ENCODE results near the gene DTNA. TPM values are rescaled to one million over a fixed set of nuclear protein-coding genes. Genes with fewer than 3 reads are reported as not detected.
"Not testable (repeated sequence)": the region's sequence is repeated elsewhere in the genome, so short reads cannot be mapped to it uniquely, and the experiment has no call there.

DTNA gene
- 140 TPM for total RNA-seq
- long read RNA-seq, full-length matches to known transcripts = 23 of 153 reads
- long read RNA-seq, partial matches to known transcripts = 21 of 153 reads
- long read RNA-seq, other reads (novel, unspliced or antisense) = 109 of 153 reads

DNA sequence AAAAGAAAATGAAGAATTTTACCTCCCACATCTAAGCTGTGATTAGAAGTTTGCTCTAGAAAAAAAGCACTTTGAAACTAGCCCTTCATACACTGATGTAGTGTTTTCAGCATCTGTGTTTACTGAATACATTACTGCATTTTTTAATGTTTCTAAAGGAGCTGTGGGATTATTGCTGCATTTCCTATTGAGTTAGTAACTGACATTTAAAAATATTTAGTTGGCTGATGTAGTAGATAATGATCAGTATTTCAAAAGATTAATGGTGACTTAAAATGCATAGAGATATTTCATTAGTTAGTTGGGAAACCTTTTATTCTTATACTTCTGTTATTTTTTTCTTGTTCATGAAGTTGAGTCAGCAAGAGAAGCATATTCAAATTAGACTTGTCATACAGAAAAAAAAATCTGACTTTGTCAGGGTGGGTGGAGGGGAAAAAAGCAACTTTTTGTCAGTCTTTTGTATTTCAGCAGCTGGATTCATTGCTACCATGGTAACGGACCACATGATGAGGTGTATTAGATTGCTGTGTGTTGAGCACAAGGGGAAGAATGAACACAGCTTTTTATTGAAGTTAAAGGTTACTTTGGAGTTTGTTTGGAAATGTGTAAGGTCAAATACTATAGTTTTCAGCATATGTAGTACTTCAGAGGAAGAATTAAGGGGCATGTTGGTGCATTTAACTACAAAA is at the start of gene DTNA:
DTNA (plus strand) TSS at position 549 of the 692 bp plus-strand sequence. CDS start 45,679 bp downstream, outside the sequence.
- ATAC-seq (peak; percentile 73), DNase-seq (no peak)
- intact Hi-C loops (cut with micrococcal nuclease) = loop anchor here (10.0 kb wide), 1 partner anchor 75 kb away; no protein-coding TSS in a partner anchor

DNA sequence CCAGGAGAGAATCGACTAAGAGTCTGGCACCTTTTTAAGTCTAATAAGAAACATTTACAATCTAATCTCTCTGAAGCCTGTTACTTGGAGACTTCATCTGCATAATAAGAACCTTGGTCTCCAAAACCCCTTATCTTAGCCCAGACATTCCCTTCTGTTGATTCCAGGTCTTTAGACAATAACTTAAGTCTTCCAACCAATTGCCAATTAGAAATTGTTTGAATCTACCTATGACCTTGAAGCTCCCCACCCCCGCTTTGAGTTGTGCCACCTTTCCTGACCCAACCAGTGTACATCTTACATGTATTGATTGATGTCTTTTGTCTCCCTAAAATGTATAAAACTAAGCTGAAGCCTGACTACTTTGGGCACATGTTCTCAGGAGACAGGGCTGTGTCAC is 49.5 kb upstream of the DTNA start:
- DNase-seq (no peak), ATAC-seq (no peak)
- intact Hi-C loops (cut with micrococcal nuclease) = no loop called here

DNA sequence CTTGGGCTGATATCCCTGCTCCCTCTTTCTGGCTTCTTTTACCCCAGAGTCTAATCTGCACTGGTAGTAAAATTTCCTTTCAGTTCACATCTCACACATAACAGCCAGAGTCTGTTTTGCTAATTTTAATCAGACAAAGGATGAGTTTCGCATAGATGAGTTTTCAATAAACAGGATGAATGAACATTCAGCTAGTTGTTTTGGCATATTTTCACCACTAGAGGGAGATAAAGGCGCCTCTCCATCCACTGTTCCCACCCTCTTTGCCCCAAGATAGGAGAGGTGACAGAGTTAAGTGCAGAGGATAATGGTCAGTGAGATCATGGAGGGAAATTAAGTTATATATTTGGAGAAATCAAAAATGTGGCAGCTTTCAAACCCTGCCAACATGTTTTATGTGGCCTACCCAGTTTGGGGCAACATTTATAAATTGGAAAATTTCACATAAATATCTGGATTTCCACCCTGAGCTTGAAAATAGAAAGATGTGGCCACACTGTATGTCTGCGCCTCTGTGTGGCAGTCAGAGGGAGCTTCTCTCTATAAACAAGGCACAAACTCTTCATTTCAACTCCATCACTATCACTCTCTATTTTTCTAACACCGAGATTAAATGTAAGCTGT is 48.5 kb upstream of the DTNA start:
- intact Hi-C loops (cut with micrococcal nuclease) = no loop called here
- ATAC-seq = peak; percentile 55
- no peak for DNase-seq

DNA sequence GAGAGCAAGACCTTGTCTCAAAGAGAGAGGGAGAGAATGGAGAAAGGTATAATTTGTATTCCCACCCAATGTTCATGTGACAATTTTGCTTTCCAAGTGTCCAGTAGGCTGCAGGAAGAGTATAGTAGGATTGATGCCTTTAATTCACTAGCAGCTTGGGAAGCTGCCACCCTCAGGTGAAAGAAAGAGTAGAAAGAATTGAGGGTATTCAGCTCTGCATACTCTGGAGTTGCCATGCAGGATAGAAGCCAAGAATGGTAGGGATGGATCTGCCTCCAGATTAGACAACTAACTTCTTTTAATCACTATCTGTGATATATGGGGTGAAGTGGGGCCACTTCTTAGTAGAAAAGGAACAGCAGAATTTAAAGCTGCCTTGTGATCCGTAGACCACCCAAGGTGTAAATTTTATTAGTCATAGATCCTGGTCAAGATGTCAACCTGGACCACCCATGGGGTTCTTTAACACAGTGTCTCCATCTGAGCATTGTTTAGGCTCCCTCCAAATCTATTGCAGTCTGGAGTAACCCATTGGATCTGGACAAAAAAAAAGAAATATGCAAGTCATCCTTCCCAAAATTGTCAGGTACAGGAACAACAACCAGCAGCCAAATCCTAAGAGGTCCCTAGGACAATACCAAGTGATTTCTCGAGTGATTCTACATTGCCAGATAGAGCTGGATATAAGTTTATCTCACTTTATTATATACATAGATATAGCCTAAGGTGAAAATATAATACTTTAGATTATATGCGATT is 33.1 kb upstream of the DTNA start:
- intact Hi-C loops (cut with micrococcal nuclease) = no loop called here
- DNase-seq (no peak), ATAC-seq (no peak)

DNA sequence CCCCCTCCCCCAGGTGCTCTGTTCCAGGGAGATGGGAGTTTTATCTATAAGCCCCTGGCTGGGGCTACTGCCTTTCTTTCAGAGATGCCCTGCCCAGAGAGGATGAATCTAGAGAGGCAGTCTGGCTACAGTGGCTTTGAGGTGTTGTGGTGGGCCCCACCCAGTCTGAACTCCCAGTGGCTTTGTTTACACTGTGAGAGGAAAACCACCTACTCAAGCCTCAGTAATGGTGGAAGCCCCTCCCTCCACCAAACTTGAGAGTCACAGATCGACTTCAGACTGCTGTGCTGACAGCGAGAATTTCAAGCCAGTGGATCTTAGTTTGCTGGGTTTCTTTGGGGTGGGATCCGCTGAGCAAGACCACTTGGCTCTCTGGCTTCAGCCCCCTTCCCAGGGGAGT is 20.3 kb upstream of the DTNA start:
- DNase-seq; intact Hi-C loops (cut with micrococcal nuclease); ATAC-seq: not testable (repeated sequence)

DNA sequence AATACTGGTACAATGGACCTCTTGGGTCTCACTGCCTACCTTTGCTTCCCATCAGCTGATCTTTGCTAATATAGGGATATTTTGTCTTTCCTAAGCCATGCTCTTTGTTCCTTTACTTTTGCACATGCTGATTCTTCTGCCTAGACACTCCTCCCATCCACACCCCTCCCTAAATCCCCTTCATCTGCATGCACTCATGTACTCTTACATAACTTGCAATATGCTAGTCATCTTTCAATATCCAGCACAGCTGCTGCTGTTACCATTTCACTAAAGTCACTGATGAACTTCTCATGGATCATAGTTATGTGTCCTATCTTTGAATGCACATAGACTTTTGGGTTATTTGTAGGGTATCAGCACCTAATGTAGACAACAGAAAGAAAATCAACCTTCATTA is 18.5 kb upstream of the DTNA start:
- ATAC-seq = peak; percentile 34
- DNase-seq = no peak
- intact Hi-C loops (cut with micrococcal nuclease) = no loop called here

DNA sequence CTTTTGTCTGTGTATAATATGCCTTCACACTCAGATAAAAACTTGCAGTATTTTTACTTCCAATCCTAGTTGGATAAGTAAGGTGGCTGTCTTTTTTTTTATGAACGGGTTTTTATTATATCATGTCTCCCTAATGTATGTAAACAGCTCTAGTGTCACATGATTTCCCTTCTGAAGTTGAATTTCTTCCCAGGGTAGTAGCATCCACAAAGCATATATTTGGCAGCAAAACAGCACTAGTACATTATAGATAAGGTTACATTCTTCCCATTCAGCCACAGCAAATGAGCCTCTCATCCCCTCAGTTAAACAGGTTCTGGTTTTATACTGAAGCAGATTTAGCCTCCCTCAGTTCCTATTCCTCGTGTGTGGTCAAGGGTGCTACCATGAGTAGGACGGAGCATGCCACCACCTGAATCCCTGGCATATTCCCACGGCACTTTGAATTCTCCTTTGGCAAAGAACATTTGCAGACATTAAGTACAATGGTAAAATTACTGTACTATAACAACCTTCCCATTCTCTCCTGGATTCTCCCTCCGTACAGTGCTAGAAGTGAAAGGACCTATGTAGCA is 15.4 kb upstream of the DTNA start:
- ATAC-seq (peak; percentile 68), DNase-seq (no peak)
- intact Hi-C loops (cut with micrococcal nuclease) = no loop called here

DNA sequence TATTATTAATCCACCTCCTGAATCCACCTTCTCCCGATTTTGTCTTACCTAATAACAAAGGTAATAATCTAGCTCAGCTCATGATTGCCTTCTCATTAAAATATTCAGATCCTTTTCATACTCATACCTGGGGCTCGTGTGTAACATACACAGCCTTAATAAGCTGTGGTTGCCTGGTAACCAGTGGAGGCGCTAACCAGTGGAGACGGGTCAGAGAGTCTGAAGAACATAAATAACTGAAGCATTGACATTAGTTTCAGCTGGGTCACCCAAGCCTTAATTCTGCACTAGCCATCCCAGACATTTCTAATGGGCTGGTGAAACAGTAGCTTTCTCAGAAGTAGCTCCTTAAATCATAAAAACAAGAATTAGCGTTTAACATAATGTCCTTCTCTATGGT is 14.8 kb upstream of the DTNA start:
- DNase-seq (no peak), ATAC-seq (peak; percentile 66)

DNA sequence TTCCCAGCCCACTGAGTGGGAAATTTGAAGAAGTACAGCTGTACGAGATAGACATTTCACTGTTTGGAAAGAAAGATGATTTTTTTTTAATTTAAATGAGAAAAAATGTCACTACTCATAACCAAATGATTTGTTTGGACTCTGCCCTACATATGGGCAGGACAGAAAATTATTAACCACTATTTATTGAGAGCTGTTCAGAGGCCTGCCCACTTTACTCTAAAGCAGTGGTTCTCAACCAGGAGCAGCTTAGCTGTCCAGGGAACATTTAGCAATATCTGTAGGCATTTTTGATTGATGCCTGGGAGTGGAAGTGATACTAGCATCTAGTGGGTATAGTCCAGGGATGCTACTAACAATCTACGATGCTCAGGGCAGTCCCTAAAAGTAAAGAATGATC is 13.4 kb upstream of the DTNA start:
- intact Hi-C loops (cut with micrococcal nuclease) = no loop called here
- DNase-seq (no peak), ATAC-seq (no peak)

More for the DNA sequence above, 14.8 kb upstream of the DTNA start:
- intact Hi-C loops (cut with micrococcal nuclease) = no loop called here

DNA sequence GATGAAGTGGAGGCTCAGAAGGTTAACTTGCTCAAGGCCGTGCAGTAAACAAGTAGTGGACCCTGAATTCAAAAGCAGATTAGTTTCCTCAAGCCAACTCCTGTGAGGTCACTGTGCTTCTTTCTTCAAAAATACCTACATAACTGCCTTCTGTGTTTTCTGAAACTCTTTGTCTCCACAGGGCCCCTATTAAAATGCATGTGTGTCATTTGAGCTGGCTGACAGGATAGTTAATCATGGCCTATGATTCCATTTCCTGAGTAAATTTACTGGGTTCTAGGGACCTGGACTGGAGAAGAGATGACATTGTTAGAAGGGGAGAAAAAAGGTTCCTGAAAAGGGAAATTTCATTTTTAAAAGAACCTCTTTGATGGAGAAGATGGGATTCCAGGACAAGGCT is 12.9 kb upstream of the DTNA start:
- intact Hi-C loops (cut with micrococcal nuclease) = no loop called here
- no peak for DNase-seq

DNA sequence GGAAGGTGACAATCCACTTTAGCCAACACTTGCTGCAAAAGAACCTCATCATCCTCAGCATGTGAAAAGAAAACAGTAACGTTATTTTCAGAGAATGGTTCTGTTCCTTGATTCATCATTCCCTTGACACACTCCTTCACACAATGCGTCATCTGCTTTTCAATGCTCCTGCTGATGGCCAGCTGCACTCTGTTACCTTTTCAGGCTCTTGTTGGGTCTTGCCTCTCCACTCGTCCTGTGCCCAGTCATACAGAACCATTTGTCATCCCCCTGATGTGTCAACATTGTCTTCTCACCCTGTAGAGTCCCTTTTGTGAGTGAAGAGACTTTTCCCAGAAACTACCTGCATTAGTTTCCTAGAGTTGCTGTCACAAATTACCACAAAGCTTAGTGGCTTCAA is 12.2 kb upstream of the DTNA start:
- ATAC-seq (no peak), DNase-seq (no peak)
- intact Hi-C loops (cut with micrococcal nuclease) = no loop called here

More for the DNA sequence above, 12.9 kb upstream of the DTNA start:
- no peak for ATAC-seq

DNA sequence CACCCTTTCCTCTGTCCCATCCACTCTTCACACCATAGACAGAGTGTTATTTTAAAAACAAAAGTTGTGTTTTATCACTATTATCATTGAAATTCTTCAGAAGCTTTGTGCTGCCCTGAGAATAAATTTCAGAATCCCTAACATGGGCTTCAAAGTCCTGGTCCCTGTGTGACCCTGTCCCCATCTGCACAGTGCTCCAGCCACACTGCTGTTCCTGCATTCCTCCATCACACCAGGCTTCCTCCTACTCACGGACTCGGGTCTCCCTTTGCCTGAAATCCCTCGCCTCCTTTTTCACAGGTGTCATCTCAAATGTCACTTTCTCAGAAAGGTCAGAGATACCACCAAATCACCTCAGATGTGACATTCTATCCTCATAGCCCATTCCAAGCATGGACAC is 8.2 kb upstream of the DTNA start:
- DNase-seq (no peak), ATAC-seq (peak; percentile 34)
- intact Hi-C loops (cut with micrococcal nuclease) = loop anchor here (10.0 kb wide), 1 partner anchor 83 kb away; no protein-coding TSS in a partner anchor

DNA sequence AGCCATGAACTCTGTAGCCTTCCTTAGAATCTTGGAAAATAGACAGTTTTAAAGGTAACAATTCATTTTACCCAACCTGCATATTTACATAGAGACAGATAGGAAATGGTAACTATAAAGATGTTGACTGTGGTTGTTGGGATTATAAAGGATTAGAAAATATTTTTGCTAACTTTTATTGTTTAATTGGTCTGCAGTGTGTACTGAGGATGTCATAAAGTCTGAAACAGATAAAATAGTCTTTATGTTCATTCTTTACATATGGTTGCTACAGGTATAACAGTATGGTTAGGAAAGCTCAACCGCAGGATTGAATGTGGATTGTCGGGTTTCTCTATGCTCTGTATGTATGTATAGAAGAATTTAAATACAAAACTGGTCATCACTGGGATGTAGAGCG is 7.3 kb upstream of the DTNA start:
- DNase-seq = no peak
- ATAC-seq = no peak
- intact Hi-C loops (cut with micrococcal nuclease) = loop anchor here (10.0 kb wide), 1 partner anchor 82 kb away; no protein-coding TSS in a partner anchor

DNA sequence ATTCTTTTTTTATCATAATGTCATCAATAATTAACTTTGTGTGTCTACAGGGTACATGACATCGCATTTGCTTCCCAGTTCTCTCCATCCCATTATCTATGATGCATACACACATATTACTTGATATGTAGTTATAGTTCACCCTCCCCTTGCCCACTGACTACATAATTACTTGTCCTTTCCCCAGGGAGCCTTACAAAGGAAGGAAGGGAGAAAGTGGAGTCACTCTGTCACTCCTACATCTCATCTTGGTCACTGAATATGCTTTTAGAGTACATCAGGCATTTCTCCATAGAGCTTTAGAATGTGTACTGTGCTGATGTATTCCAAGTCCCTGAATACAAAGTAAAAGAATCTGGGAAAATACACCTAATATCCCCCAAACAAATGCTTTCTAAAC is 6.0 kb upstream of the DTNA start:
- no peak for DNase-seq
- intact Hi-C loops (cut with micrococcal nuclease) = loop anchor here (10.0 kb wide), 1 partner anchor 81 kb away; no protein-coding TSS in a partner anchor
- ATAC-seq = no peak

DNA sequence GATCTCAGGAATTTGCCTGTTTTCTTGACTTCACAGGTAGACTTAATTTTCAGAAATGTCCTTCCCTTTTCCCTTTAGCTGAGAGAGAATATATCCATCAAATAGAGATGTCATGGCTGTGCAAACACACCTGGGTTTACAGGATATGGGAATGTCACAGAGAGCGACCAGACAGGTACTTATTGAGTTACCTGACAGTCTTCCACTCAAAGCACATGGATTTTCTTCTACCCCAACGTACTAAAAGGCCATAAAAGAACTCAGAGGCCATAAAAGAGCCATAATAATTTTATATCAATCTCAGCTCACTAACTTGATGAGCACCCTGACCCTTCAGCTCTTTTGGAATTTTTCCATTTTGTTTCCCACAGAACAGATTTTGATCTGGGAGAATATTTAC is 5.3 kb upstream of the DTNA start:
- ATAC-seq (no peak), DNase-seq (no peak)
- intact Hi-C loops (cut with micrococcal nuclease) = loop anchor here (10.0 kb wide), 1 partner anchor 80 kb away; no protein-coding TSS in a partner anchor

DNA sequence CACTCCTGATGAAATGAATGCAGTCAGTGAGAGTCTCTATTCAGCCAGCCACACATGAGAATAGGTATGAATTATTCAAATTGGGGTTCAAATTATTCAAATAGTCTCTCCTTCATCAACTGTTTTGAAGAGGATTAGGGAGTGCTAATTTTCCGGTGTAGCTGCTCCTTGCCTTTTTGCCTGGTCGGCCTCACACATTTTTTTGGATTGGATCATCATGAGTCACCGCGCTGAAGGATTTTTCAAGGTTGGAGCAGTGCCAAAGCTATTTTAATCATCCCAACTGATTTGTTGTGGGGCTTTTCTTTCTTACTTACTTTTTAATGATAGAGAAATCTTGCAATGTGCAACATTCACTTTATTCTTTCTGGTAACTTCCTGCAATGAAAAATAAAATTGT is 2.4 kb upstream of the DTNA start:
- ATAC-seq (peak; percentile 63), DNase-seq (no peak)
- intact Hi-C loops (cut with micrococcal nuclease) = loop anchor here (10.0 kb wide), 1 partner anchor 77 kb away; no protein-coding TSS in a partner anchor

DNA sequence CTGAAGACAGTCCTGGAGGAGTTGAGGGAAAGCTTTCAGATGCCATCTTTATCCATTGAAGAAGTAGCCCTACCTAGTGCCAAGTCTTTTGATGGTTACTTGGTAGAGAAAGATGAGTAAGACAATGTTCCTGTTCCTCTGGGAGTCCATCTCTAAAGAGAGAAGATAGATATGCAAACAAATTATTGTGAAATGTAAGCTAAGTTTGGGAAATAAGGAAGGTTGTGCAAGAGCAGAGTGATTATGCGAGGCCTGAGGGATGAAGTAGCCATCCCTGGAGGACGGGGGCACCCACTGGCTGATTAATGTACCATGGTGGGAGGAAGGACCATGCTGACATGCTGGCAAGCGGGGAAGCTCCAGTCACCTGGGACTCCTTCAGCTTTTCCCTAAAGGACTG is 994 bp upstream of the DTNA start:
- DNase-seq = no peak
- ATAC-seq = peak; percentile 35
- intact Hi-C loops (cut with micrococcal nuclease) = loop anchor here (10.0 kb wide), 1 partner anchor 76 kb away; no protein-coding TSS in a partner anchor

DNA sequence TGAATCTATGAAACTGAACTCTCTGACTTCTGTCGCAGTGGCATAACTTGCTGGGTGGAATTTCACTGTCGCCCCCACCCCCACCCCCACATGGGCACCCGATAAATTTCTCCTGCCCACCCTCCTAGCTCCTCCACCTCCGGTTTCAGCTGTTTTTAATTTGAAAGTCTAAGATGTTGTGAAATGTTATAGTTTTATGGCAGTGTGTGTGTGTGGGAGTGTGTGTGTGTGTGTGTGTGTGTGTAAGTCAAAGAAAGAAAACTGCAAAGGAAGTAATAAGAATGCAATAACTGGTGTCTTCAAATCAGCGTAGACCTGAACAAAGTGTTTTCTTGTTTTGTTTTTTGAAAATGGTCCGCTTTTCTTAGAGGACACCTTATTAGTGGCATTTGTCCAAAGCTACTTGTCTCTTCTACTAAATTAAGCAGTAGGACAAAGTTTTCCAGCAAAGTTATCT is 388 bp downstream of the DTNA start:
- DNase-seq (no peak), ATAC-seq (peak; percentile 44)
- intact Hi-C loops (cut with micrococcal nuclease) = no loop called here

DNA sequence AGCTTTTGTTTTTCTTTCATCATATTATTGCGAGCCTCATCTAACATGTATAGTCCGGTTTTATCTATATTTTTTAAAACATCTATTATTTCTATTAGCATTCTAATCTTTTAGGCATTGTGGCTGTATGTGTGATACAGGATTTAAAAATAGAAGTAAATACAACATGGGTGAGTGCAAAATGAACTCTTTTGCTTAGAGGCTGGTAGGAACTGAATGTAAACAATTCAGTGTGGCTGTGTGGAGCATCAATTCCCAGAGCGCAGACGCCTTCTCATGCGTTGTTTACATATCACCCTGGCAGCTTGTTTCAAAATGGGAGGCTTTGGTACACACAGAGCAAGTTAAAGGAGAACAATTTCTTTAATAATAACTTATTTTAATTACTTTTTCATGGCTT is 836 bp downstream of the DTNA start:
- intact Hi-C loops (cut with micrococcal nuclease) = no loop called here
- ATAC-seq (peak; percentile 76), DNase-seq (no peak)
